Upper lobe of right lung (tissue), 1 donor: Measurements from ENCODE around the gene FAM53A. TPM values are rescaled to one million over a fixed set of nuclear protein-coding genes. Genes with fewer than 3 reads are reported as not detected.

Experiments used
- ATAC-seq: fragments of 200-7000 bp; cut with Tn5 transposase; one replicate; pipeline ENCODE4 v1.9.1; 2020; ENCODE audit warnings: mild to moderate bottlenecking, moderate library complexity
- DNase-seq: peaks from one replicate; pipeline ENCODE4 v3.0.0-alpha.2; 2020
- H3K27ac ChIP-seq: fragments of 200-600 bp; one replicate; pipeline ENCODE4 v1.8.0; 2022
- H3K27me3 ChIP-seq: fragments of 200-600 bp; one replicate; pipeline ENCODE4 v1.8.0; 2022; ENCODE audit warnings: mild to moderate bottlenecking
- H3K36me3 ChIP-seq: fragments of 200-600 bp; one replicate; pipeline ENCODE4 v1.8.0; 2022
- H3K4me1 ChIP-seq: fragments of 200-600 bp; one replicate; pipeline ENCODE4 v1.8.0; 2022
- H3K4me3 ChIP-seq: fragments of 200-600 bp; one replicate; pipeline ENCODE4 v1.8.0; 2022; ENCODE audit warnings: mild to moderate bottlenecking
- H3K9me3 ChIP-seq: fragments of 200-600 bp; one replicate; pipeline ENCODE4 v1.8.0; 2022
- CTCF ChIP-seq: fragments of 200-600 bp; IDR thresholded peaks from one replicate; pipeline ENCODE4 v1.8.0; 2022; ENCODE audit warnings: antibody characterized with exemption
- intact Hi-C: fragments of 100-400 bp; cut with DNase I; formaldehyde crosslinking; loops from one replicate; pipeline ENCODE4 v1.11.0; 2022
- total RNA-seq: library from RNA; stranded (reverse); fragmentation: NEBNext Ultra II Directional; extraction: Animal tissue kit (Norgen Biotek cat#: 25700); gene quantifications from one replicate; pipeline ENCODE4 v1.2.1, GENCODE V29; 2021
- donor health status: DM: no; HTN: yes; CAD: no; lungs with severe emphysema.

FAM53A gene
- total RNA-seq, 1 donor from 2014 or later, result 2.8 TPM

- Histone ChIP-seq H3K27me3 (no peaks in the 10 kb centered on the region), H3K27ac (no peak overlapping the region), H3K4me3 (no peak overlapping the region), H3K4me1 (no peaks in the 10 kb centered on the region), H3K36me3 (no peaks in the 10 kb centered on the region), H3K9me3 (no peaks in the 10 kb centered on the region)
- no peak for TF ChIP-seq CTCF
- ATAC-seq (no peak), DNase-seq (no peak)
- intact Hi-C loops, result no loop called here
These were observed 47.5 kb downstream of the FAM53A start for GRCh38 chr4:1636490-1637211.

- no peaks in the 10 kb centered on the region for H3K4me1 ChIP-seq
- intact Hi-C loops, result no loop called here
- ATAC-seq (peak; percentile 43), DNase-seq (no peak)
- TF ChIP-seq CTCF, result no peak
- H3K4me3 ChIP-seq, result no peak overlapping the region
- H3K27me3 ChIP-seq, result no peaks in the 10 kb centered on the region
- H3K27ac ChIP-seq, result no peak overlapping the region
- no peaks in the 10 kb centered on the region for H3K36me3 ChIP-seq
- H3K9me3 ChIP-seq, result no peaks in the 10 kb centered on the region
These were observed 48.6 kb downstream of the FAM53A start for GRCh38 chr4:1635464-1635863.

DNA sequence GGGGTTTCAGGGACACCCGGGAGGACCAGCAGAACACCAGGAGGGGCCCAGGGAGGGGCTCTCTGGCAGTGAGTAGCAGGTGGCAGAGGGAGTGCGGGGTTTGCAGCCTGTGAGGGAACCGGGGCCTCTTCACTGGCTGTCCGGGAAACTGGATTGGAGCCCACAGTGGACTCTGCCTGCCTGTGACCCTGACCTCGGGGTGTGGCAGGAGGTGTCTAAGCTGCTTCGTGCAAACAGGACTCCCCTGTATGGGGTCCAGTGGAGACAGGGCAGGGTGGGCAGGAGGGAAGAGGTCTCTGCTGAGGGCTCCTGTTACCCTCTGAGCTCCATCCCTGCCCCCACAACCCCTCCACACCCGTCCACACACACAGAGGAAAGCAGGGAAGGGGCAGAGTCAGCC is 50.1 kb downstream of the FAM53A start:
- Histone ChIP-seq H3K36me3 (no peaks in the 10 kb centered on the region), H3K4me3 (no peak overlapping the region), H3K4me1 (no peaks in the 10 kb centered on the region), H3K27ac (no peak overlapping the region), H3K9me3 (no peaks in the 10 kb centered on the region), H3K27me3 (no peaks in the 10 kb centered on the region)
- TF ChIP-seq CTCF, result no peak
- no peak for ATAC-seq
- no peak for DNase-seq
- intact Hi-C loops, result no loop called here

DNA sequence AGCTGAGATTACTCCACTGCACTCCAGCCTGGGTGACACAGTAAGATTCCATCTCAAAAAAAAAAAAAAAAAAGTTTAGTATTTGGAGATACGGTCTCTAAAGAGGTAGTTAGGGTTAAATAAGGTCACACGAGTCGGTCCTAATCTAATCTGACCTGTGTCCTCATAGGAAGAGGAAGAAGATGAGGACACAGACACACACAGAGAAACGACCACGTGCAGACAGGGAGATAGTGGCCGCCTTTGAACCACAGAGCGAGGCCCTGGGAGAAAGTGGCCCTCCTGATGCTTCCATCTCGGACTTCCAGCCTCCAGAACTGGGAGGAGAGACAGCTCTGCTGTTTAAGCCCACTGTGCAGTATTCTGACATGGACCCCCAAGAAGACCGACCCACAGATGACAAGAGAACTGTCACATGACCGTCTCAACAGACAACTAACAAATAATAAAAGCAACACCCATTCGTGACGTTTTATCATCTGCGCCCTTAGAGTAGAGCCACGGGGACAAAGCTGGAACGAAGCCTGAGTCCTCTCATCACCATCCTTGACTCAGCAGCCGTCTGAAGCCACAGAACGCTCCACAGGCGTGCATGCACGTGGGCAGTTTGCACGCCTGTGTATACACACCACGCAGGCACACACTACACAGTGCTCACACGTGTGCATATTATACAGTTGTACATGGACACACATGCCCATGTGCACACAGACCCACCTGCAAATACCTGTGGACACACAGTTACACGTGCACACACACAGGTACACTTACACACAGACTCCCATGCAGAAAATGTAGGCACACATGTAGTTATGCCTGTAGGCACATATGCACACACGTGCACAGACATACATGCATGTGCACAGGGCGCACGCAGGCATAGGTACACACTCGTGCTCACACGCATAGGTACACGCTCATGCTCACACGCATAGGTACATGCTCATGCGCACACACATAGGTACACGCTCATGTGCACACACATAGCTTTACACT is 51.7 kb downstream of the FAM53A start:
- Histone ChIP-seq H3K27me3 (no peaks in the 10 kb centered on the region), H3K9me3 (no peaks in the 10 kb centered on the region), H3K27ac (no peak overlapping the region), H3K4me1 (no peaks in the 10 kb centered on the region), H3K4me3 (no peak overlapping the region), H3K36me3 (no peaks in the 10 kb centered on the region)
- intact Hi-C loops, result no loop called here
- no peak for DNase-seq
- no peak for ATAC-seq
- TF ChIP-seq CTCF, result no peak

GRCh38 chr4:1631136-1631535 is 53.0 kb downstream of the FAM53A start:
- no peak for DNase-seq
- no peak for TF ChIP-seq CTCF
- no peaks in the 10 kb centered on the region for H3K27me3 ChIP-seq

More at GRCh38 chr4:1631136-1631535, 53.0 kb downstream of the FAM53A start:
- no peaks in the 10 kb centered on the region for H3K36me3 ChIP-seq
- H3K4me3 ChIP-seq, result no peak overlapping the region
- no peaks in the 10 kb centered on the region for H3K9me3 ChIP-seq
- H3K27ac ChIP-seq, result no peak overlapping the region
- H3K4me1 ChIP-seq, result no peaks in the 10 kb centered on the region
- intact Hi-C loops, result no loop called here
- ATAC-seq, result no peak
